Activated T-cell treated with anti-CD3 and anti-CD28 coated beads for 4 hours (primary cell): Measurements from ENCODE around the gene DPP6.

Experiments used
- DNase-seq: peaks from one replicate; pipeline ENCODE4 v3.0.0-alpha.2; 2020

DPP6 gene

GRCh38 chr7:154475864-154476263 lies 423.7 kb downstream of the DPP6 start:
- no peak for DNase-seq

GRCh38 chr7:154480817-154481216 lies 428.6 kb downstream of the DPP6 start:
- DNase-seq = no peak

GRCh38 chr7:154482863-154483262 lies 430.7 kb downstream of the DPP6 start:
- DNase-seq = no peak

GRCh38 chr7:154484406-154484805 lies 432.2 kb downstream of the DPP6 start:
- DNase-seq = no peak

GRCh38 chr7:154484943-154485342 lies 432.7 kb downstream of the DPP6 start:
- DNase-seq = no peak

- DNase-seq = no peak
Measured at GRCh38 chr7:154489897-154490296, 437.7 kb downstream of the DPP6 start.

- no peak for DNase-seq
Measured at GRCh38 chr7:154493594-154493993, 441.4 kb downstream of the DPP6 start.

- DNase-seq = no peak
Measured at GRCh38 chr7:154497751-154498150, 445.6 kb downstream of the DPP6 start.

- no peak for DNase-seq
Measured at GRCh38 chr7:154503962-154504550, 451.9 kb downstream of the DPP6 start.

GRCh38 chr7:154504918-154505317 lies 452.7 kb downstream of the DPP6 start:
- no peak for DNase-seq

GRCh38 chr7:154505362-154505761 lies 453.2 kb downstream of the DPP6 start:
- DNase-seq = no peak

GRCh38 chr7:154509192-154509591 lies 457.0 kb downstream of the DPP6 start:
- no peak for DNase-seq

GRCh38 chr7:154512121-154512833 lies 460.1 kb downstream of the DPP6 start:
- no peak for DNase-seq

- DNase-seq = no peak
Measured at GRCh38 chr7:154517768-154518167, 465.6 kb downstream of the DPP6 start.

- no peak for DNase-seq
Measured at GRCh38 chr7:154519229-154519628, 467.0 kb downstream of the DPP6 start.

- no peak for DNase-seq
Measured at GRCh38 chr7:154530136-154530535, 477.9 kb downstream of the DPP6 start.

GRCh38 chr7:154532771-154533170 lies 480.6 kb downstream of the DPP6 start:
- DNase-seq = no peak

- no peak for DNase-seq
Measured at GRCh38 chr7:154540596-154540995, 488.4 kb downstream of the DPP6 start.

- DNase-seq = no peak
Measured at GRCh38 chr7:154541606-154542005, 489.4 kb downstream of the DPP6 start.

- DNase-seq = no peak
Measured at GRCh38 chr7:154546946-154547587, 494.9 kb downstream of the DPP6 start.

GRCh38 chr7:154553711-154554265 lies 501.6 kb downstream of the DPP6 start:
- DNase-seq = no peak

- DNase-seq = no peak
Measured at GRCh38 chr7:154559454-154559853, 507.3 kb downstream of the DPP6 start.

- DNase-seq = no peak
Measured at GRCh38 chr7:154564676-154565075, 512.5 kb downstream of the DPP6 start.

GRCh38 chr7:154566877-154567276 lies 514.7 kb downstream of the DPP6 start:
- DNase-seq = no peak
